ENCODE results near the gene APOA5.

- TF ChIP-seq CTCF (conservative IDR thresholded peaks at IDR 0.05; ENCODE audit: low read length) (no peak), EZH2phosphoT487 (IDR thresholded peaks at IDR 0.05; ENCODE audit: borderline replicate concordance, low read depth, low read length) (no peak)
These were observed 1.4 kb upstream of the APOA5 start for GRCh38 chr11:116792869-116793771.
